GM21786 (cell line): ENCODE measurements around the gene IL17B.

Experiments
- ATAC-seq: cut with Tn5 transposase; IDR thresholded peaks from one replicate; pipeline ENCODE4 v1.9.1; 2021; ENCODE audit not compliant: unreplicated experiment

The IL17B gene

DNA sequence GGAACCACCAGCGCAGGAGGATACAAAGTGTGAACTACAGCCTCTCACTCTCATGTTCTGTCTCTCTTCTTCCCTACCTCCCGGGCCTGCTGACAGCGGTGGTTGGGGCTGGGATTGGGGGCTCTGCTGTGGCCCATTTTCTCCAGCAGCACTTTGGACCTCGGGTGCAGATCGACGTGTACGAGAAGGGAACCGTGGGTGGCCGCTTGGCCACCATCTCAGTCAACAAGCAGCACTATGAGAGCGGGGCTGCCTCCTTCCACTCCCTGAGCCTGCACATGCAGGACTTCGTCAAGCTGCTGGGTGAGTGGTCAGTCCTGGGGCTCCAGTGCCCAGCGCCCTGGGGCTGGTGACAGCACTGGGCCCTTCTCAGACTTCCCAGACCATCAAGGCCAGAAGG lies 16.6 kb downstream of the IL17B start:
- no peak for ATAC-seq

DNA sequence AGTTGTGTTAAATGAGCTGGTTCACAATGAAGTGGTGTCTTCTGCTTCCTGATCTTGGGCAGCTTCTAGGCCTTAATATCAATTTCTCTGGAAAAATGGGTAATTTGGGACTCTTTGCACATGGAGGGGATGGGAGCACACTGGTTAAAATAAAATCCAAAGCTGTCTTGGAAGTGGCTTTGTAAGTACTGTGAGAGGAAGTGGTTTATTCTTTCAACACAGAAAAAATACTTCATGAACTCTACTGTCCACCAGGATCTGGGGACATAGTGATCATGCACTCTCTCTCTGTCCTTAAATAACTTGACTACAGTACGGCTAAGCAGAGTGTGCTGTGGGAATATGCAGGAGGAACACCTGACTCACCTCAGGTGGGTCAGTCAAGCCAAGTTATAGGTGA lies 18.8 kb downstream of the IL17B start:
- no peak for ATAC-seq

DNA sequence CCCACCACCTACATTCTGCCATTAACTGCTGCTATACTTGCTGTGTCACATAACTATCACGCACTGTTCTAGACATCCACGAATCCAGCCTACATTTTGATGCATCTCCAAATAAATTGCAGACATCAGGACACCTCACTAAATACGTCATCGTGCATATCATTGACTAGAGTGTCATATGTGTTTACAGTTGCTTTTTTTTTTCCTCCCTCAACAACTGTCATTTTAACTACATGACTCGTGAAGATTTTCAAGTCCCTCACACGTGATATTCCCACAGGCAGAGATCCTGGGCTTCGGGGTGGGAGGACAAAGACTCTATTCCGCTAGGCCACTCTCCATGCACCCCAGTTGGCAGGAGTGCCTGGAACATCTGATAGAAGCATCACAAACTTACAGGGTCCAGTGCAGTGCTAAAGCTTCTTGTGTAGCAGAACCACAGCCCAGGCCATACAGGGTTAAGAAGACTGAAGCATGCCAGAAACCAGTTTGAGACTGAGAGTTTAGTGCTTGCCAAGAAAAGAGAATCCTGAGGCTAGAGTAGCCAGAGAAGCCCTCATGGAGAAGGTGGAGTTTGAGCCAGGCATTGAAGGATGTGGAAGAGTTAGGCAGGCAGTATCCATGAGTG lies 20.1 kb downstream of the IL17B start:
- no peak for ATAC-seq

DNA sequence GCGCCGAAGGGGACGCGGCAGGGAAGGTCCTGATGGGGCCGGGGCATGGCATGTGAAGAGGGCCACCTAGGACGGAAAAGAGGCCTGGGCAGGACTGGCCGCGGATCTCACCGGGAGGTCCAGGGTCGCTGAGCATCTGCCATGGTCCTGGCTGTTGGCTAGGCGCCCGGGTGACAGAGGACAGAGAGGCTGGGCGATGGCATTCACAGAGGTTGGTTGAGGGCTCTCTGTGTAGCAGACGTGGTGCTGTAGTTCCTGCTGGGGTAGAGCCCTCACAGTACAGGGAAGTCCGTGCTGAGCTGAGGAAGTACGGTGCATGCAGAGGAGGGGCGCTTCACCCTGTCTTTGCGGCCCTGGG lies 20.8 kb downstream of the IL17B start:
- peak; percentile 2 for ATAC-seq

DNA sequence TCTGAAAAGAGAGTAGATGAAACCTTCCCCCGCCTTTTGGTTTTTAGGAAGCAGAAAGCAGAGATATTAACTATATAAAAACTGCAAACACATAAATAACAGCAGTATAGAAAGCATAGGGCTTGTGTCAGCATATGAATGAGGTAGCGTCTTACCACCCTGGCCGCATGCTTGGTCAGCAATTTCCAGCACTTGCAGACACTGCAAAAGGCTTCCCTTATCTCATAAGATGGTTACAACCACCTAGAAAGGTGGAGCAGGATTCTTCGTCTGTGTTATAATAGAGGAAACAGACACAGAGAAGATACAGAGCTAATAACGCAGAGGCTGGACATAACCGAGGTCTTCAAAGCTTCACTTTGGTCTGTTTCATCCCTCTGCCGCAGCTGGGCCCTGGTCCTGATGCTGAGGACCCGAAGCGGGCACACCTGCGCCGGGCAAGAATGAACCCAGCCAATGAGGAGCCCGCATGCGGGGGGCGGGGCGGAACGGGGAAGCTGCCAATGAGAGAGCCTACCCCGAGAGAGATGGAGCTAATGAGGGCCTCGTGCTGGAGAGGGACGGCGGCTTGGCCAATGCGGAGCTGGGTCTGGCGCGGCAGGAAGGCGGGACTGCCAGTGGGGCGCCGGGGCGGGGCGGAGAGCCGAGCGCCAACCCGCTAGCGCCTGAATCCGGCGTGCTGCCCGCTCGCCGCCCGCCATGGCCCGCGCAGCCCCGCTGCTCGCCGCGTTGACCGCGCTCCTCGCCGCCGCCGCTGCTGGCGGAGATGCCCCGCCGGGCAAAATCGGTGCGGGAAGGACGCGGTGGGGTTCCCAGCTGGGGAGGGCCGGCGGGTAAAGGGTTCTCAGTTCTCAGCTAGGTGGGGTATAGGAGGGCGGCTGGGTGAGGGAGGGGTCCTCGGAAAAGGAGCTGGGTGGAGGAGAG lies 21.5 kb downstream of the IL17B start, which contains the start of gene PCYOX1L:
Gene PCYOX1L, plus strand, starts transcription at position 677 of the 924 bp plus-strand sequence. Its CDS starts 23 bp downstream, at position 700.
- ATAC-seq = peak; percentile 99

DNA sequence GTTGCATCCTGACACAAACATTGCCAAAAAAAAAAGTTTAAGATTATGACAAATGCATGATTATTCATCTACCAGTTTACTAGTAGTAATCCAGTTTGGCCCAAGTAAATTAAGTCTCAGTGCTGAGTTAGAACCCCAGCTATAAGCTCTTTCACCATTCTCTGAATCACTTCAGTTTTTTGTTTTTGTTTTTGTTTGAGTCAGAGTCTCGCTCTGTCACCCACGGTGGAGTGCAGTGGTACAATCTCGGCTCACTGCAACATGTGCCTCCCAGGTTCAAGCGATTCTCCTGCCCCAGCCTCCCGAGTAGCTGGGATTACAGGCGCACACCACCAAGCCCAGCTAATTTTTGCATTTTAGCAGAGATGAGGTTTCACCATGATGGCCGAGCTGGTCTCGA lies 22.7 kb downstream of the IL17B start:
- ATAC-seq = no peak

DNA sequence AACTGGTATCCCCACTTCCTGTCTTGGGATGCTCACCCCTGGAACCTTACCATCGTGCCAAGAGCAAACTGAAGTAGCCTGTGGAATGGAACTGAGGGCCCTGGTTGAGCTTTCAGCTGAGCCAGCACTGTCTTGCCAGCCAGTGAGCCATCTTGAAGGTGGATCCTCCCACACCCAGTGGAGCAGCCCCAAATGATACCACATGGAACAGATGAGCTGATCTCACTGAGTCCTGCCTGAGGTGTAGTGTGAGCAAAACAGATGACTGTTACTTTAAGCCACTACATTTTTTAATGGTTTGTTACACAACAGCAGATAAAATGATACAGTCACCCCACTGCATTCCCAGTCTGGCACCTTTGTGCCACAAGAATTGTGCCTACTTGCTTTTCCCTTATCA lies 23.4 kb downstream of the IL17B start:
- ATAC-seq = no peak

DNA sequence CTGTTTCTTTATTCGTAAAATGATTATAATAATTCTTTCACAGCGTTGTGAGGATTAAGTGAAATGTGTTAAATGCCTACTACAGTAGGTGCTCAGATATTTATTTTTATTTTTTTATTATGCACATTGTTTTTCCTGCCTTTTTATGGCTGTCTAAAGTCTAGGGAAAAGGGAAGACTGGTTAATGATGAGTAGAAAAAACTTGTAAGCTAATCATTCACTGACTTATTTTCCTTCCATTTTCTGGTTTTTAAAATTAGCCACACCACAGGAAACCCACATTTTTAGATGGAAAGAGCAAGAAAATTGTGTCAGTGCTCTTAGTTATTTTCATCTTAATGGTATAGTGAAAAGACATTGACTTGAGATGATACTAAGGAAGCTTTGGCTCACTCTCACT lies 25.2 kb downstream of the IL17B start:
- no peak for ATAC-seq

DNA sequence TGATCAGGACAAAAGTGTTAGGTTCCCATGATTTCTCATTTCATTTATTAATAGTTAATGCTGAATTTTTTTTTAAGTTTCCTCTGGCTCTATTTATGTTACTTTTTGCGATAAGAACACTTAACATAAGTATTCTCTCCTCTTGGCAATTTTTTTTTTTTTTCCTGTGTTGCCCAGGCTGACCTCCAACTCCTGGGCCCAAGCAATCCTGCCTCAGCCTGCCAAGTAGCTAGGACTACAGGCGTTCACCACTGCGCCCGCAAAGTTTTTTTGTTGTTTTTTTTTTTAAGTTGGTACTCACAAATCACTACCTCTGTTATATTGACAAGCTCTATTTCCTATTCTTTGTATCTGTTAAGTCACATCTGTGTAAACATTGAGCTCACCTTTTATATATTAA lies 26.9 kb downstream of the IL17B start:
- ATAC-seq = no peak

DNA sequence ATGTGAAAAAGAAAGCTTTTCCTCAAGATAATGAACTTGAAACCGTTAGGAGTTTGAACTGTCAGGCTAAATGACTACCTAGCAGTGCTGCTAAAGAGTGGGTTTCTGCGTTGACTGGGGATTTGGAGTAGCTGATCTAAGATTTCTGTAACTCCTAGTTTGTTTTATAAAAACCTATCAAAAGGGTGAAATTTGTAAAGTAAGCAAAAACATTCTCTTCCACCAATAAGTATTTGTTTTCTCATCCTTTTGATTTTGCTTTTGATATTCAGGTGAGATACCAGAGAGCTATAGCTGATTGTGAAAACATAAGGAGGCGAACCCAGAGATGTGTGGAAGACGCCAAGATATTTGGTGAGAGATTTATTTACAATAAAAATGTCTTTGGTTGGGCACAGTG lies 29.7 kb downstream of the IL17B start:
- ATAC-seq = no peak

DNA sequence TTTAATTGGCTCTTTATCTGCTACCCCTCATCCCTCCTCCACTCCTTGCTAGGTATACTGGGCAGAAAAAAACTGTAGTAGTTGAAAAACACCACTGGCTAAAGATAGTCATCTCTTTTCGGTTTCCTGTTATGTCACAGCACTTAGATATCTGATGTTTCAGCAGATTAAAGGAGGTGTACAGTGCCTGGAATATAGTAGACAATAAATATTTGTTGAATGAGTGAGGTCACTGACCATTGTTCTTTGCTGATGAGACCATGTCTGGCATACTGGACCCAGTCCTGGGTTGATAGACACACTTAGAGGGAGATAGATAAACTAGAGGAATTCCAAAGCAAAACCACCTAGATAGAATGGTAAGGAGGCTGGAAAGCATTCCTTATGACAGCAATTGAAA lies 30.6 kb downstream of the IL17B start:
- no peak for ATAC-seq

DNA sequence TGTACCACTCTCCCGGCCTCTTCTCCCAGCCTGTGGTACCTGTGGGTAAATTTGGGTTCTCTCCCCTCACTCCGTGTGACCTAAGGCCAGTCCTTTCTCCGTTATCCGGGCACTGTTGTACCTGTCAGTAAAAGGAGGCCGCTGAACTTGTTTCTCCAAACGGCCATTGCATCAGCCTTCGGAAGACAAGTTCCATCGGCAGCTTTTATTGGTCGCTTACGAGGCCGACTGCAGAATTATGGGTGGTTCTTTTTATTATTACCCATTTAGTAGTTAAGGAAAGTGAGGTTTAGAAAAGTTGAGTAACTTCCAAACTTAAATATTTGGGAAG lies 33.2 kb downstream of the IL17B start:
- ATAC-seq = no peak

DNA sequence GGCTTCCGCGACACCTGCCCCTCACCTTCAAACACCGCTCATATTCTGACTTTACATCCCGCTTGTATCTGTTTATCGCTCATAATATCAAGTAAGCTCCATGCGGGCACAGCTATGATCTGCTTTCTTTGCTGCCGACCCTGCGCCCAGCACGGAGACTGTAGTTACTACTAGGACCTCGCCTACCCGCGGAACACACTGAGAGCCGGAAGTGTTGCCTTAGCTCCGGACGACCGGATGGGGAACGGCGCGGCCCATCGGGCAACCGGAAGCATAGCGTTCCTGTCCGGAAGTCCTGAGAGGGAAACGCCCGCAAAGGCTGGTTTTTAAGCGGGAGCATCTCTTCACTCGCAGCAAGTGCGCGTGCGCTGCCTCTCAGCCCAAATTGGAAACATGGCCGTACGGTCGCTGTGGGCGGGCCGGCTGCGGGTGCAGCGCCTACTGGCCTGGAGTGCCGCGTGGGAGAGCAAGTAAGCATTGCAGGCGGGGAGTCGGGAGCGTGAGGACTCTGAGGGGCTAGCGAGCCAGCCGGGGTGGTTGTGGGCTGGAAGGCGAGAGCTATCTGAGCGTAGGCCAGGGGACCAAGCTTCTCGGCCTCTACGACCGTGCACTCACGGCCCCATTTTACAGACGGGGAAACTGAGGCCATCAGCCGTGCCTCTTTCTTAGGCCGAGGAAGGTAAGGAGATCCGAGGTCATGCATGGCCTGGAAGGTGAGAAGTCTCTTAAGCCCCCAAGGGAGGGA lies 33.8 kb downstream of the IL17B start, which contains the start of gene GRPEL2:
Gene GRPEL2, plus strand, starts transcription at position 353 of the 745 bp plus-strand sequence. Its CDS starts 41 bp downstream, at position 394.
- ATAC-seq = peak; percentile 94

DNA sequence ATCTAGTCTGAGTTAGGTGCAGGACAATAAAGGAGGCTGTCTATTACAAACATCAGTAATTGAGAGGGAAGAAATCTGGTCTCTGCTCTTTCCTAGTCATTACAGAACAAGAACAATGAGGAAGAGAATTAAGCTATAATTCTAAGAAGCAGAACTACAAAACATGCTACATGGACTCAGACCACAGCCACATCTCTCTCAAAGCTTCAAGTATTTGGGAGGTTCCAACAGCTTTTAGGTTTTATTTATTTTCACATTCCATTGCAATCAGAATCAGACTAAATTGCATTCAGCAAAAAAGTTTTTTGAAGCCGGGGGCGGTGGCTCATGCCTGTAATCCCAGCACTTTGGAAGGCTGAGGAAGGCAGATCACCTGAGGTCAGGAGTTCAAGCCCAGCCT lies 34.9 kb downstream of the IL17B start:
- ATAC-seq = no peak

DNA sequence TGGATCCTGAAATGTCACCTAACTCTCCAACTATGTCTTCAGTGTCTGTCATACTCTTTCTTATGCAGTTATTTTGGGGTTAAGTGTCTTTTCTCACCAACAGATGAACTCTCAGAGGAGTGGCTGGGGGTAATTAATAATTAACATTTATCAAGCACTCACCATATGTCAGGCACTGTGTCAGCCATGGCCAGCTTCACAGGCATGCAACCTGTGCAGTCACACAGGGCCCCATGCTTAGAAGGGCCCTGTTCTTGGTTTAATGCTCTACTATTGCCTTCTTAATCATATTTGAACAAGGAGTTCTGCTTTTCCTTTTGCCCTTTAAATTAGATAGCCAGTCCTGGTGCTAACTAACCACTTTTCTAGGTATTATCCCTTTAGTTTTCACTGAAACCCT lies 37.2 kb downstream of the IL17B start:
- no peak for ATAC-seq

DNA sequence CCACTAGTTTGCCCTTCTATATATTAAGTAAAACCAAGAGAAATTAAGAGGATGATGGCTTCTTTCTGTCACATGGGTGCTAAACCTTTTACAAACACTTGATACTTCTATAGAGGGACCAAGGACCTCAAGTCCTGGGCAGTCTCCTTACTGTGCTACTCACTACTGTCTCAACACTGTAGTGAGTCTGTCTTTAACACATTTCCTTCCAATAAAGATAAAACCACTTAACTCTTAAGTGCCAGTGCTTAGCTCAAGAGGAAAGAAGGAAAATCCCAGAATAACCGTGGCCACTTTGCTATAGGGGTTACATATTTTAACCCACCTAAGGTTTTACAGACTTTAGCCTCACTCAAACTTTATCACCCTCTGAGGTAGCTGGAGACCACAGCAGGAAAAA lies 38.2 kb downstream of the IL17B start:
- no peak for ATAC-seq

DNA sequence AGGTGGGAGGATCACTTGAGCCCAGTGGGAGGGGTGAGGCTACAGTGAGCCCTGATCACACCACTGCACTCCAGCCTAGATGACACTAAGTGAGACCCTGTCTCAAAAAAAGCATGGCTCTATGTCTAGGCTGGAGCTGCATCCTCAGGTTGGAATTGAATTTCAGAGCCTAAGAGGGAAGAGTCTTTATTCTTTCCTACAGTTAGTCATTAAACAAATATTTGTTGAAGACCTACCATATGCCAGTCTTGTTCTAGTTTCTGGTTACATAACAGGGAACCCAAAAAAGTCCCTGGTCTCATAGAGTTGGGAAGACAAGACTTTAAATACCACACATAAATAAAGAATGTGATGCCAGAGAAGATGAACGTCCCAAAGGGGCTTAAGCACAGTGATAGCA lies 40.7 kb downstream of the IL17B start:
- ATAC-seq = no peak

DNA sequence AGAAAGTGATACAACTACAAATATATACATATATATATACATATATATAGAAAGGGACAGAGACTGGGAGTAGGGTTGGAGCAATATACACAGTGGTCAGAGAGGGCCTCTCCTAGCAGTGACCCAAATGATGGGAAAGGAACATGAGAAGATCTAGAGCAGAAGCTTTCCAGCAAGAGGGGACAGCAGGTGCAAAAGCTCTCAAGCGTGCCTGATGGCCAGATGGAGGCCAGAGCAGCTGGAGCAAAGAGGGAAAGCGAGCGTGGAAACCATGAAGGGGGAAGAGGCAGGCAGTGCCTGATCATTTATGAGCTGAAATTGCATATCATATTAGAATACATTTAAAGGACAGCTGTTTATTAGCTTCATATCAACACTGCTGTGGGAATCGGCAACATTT lies 41.4 kb downstream of the IL17B start:
- ATAC-seq = no peak

DNA sequence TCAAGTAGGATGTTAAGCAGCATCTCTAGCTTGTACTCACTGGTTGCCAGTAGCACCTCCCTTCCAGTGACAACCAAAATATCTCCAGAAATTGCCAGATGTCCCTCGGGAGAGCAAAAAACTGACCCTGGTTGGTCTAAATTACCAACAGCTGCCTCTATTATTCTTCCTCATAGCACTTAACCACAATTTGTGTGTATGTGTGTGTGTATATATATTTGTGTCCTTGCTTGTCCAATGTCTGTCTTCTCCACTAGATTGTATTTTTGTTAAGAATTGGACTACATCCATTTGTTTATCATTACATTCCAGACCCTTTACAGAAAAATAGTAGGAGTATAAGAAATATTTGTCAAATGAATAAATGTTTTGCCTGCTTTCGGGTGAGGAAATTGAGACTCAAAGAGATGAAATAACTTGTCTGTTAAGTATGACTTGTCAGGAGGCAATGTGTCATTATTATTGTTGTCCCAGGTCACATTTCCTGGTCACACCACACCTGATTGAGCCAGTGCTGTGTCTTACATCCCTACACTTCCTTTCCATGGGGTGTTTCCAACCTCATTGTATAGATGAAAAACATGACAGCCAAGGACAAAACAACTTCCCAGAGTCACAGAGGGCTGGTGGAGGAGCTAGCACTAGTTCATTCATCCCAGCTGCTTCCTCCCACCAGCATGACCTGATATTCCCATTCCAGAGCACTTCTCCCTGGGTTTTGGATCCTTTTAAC lies 45.2 kb downstream of the IL17B start:
- no peak for ATAC-seq

DNA sequence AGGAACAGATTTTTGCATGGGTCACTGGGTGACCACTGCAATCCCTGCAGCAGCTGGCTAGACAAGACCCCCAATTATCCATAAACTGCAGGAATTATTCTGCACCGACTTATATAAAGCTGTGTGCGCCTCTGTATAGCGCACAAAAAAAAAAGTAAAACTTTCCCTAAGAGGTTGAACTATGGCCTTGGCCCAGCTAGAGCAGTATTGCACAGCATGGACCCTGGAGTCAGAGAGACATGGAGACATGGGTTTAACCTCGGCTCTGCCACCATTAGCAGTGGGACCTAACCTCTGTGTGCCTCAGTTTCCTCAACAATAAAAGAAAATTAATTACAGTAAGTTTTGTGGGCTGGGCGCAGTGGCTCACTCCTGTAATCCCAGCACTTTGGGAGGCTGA lies 50.9 kb downstream of the IL17B start:
- ATAC-seq = no peak

DNA sequence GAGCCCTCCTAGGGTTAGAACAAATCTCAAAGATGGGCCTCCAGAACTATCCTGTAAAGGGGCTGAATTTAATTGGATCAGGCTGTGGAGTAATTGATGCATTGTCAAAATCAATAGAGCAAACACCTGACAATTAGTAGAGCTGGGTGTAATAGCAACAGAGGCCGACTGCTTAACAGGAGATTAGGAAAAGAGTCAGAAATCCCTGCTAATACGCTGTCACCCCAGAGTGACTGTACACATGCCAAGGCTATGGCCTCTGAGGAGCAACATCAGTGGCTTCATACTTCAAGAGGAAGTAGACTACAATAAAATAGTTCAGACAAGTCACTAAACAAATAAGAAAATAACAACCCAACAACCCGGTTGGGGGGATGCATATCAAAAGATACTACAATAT lies 52.5 kb downstream of the IL17B start:
- no peak for ATAC-seq
